Epithelial cell of proximal tubule (primary cell): ENCODE data around the gene FBXO3. TPM values are rescaled to one million over a fixed set of nuclear protein-coding genes. Genes with fewer than 3 reads are reported as not detected.
A peak's percentile ranks its signal among the peaks of the same experiment; 100 is the strongest.

Source experiments
- DNase-seq: peaks from one replicate; pipeline ENCODE4 v3.0.0-alpha.2; 2011; ENCODE audit warnings: low read depth
- H3K4me3 ChIP-seq: 2 replicates; pipeline ENCODE4 v1.5.1; 2011; ENCODE audit warnings: low read depth, mild to moderate bottlenecking, low read length
- CTCF ChIP-seq: conservative IDR thresholded peaks from 2 replicates; pipeline ENCODE4 v1.5.1; 2012; ENCODE audit warnings: low read depth, mild to moderate bottlenecking, low read length
- total RNA-seq: library from RNA; depleted of rRNA; stranded (reverse); fragments of >200 nt; gene quantifications from 2 replicates; pipeline ENCODE4 v1.2.3, GENCODE V29; 2015

FBXO3 gene
- total RNA-seq, 1 donor from 2014 or later = 20.3 TPM

GRCh38 chr11:33706966-33707365 is 67.4 kb downstream of the FBXO3 start:
- no peak for TF ChIP-seq CTCF
- DNase-seq = no peak
- H3K4me3 ChIP-seq = no peak overlapping the region

GRCh38 chr11:33706546-33706945 is 67.8 kb downstream of the FBXO3 start:
- DNase-seq = no peak
- TF ChIP-seq CTCF = no peak
- H3K4me3 ChIP-seq = no peak overlapping the region

DNA sequence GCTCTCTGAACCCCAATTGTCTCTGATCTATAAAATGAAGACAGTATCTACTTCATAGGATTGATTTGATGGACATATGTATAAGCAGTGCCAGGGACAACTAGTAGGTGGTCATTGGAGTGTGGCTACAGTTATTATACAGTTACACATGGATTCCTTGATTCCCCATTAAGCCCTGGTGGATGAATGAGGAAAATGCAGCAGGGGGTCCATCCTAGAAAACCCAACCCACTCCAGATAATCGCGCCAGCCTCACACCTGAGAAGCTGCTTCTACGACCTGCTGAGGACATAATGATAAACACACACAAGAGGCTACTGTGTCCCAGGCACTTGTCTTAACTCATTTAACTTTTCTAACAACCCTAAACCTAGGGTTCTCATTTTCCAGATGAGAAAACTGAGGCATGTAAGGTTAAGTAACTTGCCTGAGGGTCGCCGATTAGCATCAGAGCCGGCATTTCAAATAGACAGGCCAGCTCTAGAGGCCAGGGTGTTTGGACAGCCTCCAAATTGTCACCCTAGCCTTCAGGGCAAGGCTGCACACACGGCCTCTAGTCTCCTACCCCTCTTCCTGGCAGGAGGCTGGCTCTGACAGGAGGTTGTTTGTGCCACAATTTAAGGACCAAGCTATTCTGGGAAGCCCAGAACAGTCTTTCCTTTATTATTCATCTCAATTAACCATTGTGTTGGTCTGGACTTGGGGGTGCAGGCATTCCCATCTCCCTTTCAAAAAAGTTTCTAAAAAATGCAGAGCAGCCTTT is 69.9 kb downstream of the FBXO3 start:
- no peak overlapping the region for H3K4me3 ChIP-seq
- TF ChIP-seq CTCF = peak; percentile 34
- no peak for DNase-seq

DNA sequence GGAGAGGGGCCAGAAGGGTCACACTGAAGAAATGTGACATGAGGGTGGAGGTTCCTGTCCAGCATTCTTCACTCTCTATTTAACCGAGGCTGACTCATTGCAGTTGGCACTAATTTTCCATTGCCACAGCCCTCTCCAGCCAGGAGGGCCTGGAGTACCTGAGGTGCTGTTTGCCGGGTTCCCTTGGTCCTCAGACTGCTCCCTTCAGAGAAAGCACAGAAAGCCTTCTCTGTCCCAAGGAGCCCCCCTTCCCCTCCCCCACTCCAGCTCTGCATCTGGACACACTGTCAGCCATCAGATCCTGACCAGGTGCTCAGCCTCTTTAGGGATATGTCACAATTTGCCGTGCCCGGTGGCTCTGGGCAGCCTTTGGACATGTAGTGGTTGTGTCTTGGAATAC is 70.5 kb downstream of the FBXO3 start:
- no peak for DNase-seq
- TF ChIP-seq CTCF = no peak
- H3K4me3 ChIP-seq = no peak overlapping the region

GRCh38 chr11:33703234-33703633 is 71.1 kb downstream of the FBXO3 start:
- DNase-seq = no peak
- TF ChIP-seq CTCF = no peak
- H3K4me3 ChIP-seq = no peak overlapping the region

DNA sequence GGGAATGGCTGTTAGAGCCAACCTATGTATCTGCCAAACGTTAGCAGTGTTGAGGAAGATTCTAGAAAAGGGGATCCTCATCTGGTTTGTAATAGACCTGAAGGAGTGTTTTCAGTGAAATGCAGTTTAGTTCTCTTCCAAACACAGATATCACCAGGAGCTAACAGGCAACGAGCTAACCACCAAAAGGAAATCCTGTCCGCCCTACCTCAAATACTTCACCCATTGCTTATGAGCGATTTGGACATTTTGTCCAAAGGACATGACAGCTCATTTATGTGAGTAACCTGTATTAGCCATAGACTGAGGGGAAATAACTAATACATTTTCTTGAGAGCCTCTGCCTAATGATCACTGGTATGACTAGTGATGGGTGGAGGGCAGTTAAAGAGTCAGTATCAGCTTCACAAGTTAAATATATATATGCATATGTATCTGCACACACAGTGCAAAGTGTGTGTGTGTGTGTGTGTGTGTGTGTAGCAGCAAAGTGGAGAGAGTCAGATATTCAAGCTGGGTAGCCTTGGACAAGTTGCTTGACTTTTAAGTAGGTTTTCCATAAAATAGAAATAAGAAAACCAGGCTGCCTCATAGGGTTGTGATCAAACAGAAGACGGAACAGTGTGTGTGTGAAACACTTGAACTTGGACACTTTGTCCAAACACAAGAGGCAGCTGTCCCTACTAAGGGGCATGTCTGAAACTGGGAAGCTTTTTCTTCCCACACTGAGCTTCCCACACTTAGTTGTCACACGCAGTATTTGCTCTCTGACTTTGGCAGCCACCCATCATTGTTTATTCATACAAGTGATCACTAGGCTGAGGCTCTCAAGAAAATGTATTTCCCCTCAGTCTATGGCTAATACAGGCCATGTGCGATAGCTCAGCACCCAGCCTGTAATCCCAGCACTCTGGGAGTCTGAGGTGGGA is 72.8 kb downstream of the FBXO3 start:
- TF ChIP-seq CTCF = no peak
- no peak for DNase-seq
- peak overlapping the region; percentile 57 for H3K4me3 ChIP-seq
